ENCODE measurements around the gene TMEM61.

The TMEM61 gene

GRCh38 chr1:54982739-54983138 is 2.3 kb downstream of the TMEM61 start:
- no peak for TF ChIP-seq CTCF (IDR thresholded peaks at IDR 0.05; ENCODE audit: control insufficient read depth, insufficient read depth, low read depth, low read length, missing control alignments)
- H3K4me3 ChIP-seq (ENCODE audit: control insufficient read depth, low read depth, low read length) = no peak overlapping the region
- DNase-seq (ENCODE audit: low read depth) = no peak

GRCh38 chr1:54984131-54984842 is 3.9 kb downstream of the TMEM61 start:
- DNase-seq (ENCODE audit: low read depth) = no peak
- H3K4me3 ChIP-seq (ENCODE audit: control insufficient read depth, low read depth, low read length) = no peak overlapping the region
- no peak for TF ChIP-seq CTCF (IDR thresholded peaks at IDR 0.05; ENCODE audit: control insufficient read depth, insufficient read depth, low read depth, low read length, missing control alignments)

- TF ChIP-seq CTCF (IDR thresholded peaks at IDR 0.05; ENCODE audit: control insufficient read depth, insufficient read depth, low read depth, low read length, missing control alignments) = no peak
- DNase-seq (ENCODE audit: low read depth) = no peak
- no peak overlapping the region for H3K4me3 ChIP-seq (ENCODE audit: control insufficient read depth, low read depth, low read length)
Measured at GRCh38 chr1:54985556-54985955, 5.1 kb downstream of the TMEM61 start.

GRCh38 chr1:54986025-54986424 is 5.6 kb downstream of the TMEM61 start:
- no peak for DNase-seq (ENCODE audit: low read depth)
- no peak for TF ChIP-seq CTCF (IDR thresholded peaks at IDR 0.05; ENCODE audit: control insufficient read depth, insufficient read depth, low read depth, low read length, missing control alignments)
- no peak overlapping the region for H3K4me3 ChIP-seq (ENCODE audit: control insufficient read depth, low read depth, low read length)

- no peak for DNase-seq (ENCODE audit: low read depth)
- H3K4me3 ChIP-seq (ENCODE audit: control insufficient read depth, low read depth, low read length) = no peak overlapping the region
- TF ChIP-seq CTCF (IDR thresholded peaks at IDR 0.05; ENCODE audit: control insufficient read depth, insufficient read depth, low read depth, low read length, missing control alignments) = no peak
Measured at GRCh38 chr1:54986533-54986932, 6.1 kb downstream of the TMEM61 start.

GRCh38 chr1:54987427-54987826 is 7.0 kb downstream of the TMEM61 start:
- TF ChIP-seq CTCF (IDR thresholded peaks at IDR 0.05; ENCODE audit: control insufficient read depth, insufficient read depth, low read depth, low read length, missing control alignments) = no peak
- H3K4me3 ChIP-seq (ENCODE audit: control insufficient read depth, low read depth, low read length) = no peak overlapping the region
- DNase-seq (ENCODE audit: low read depth) = no peak
